IMR-90 (cell line): ENCODE measurements around the gene KAT7. TPM values are rescaled to one million over a fixed set of nuclear protein-coding genes. Genes with fewer than 3 reads are reported as not detected.

Source experiments
- ATAC-seq: fragments of 200-7000 bp; cut with Tn5 transposase; 2 replicates; pipeline ENCODE4 v1.9.1; 2020; ENCODE audit warnings: low read depth, mild to moderate bottlenecking, moderate library complexity
- BruUV-seq: library from RNA; stranded (reverse); fragments of 400-500 nt; replicated peaks from 2 replicates; lab custom pipeline; 2021; lab: Mats Ljungman, UMichigan
- CTCF ChIA-PET: fragments of 300-600 bp; formaldehyde crosslinking; extraction: SDS; loops from one replicate; lab custom pipeline; 2021; ENCODE audit warnings: antibody characterized with exemption; lab: Yijun Ruan, JAX
- POLR2A ChIA-PET: fragments of 300-600 bp; sonication (Branson Sonifier 250); formaldehyde crosslinking; loops from one replicate; lab custom pipeline; 2022; ENCODE audit warnings: antibody characterized with exemption; ENCODE audit not compliant: unreplicated experiment; lab: Charles Lee
- DNase-seq: peaks from one replicate; pipeline ENCODE4 v3.0.0; 2013
- H2AFZ ChIP-seq: replicated peaks from 2 replicates; pipeline ENCODE3; 2013; ENCODE audit warnings: low read length, mild to moderate bottlenecking; ENCODE audit not compliant: poor library complexity
- H2AK5ac ChIP-seq: 2 replicates; pipeline ENCODE4 v1.6.1; 2013; ENCODE audit warnings: low read depth, low read length, inconsistent platforms
- H2AK9ac ChIP-seq: replicated peaks from 2 replicates; pipeline ENCODE3; 2013; ENCODE audit warnings: mild to moderate bottlenecking, low read depth, low read length, moderate library complexity; ENCODE audit not compliant: poor library complexity
- H2BK120ac ChIP-seq: 2 replicates; pipeline ENCODE4 v1.6.1; 2013; ENCODE audit warnings: low read depth, low read length, inconsistent platforms
- H2BK15ac ChIP-seq: 3 replicates; pipeline ENCODE4 v1.6.1; 2013; ENCODE audit warnings: low read depth, low read length, inconsistent platforms
- H2BK20ac ChIP-seq: 2 replicates; pipeline ENCODE4 v1.6.1; 2013; ENCODE audit warnings: low read depth, mild to moderate bottlenecking, inconsistent platforms, low read length, moderate library complexity
- H2BK5ac ChIP-seq: 2 replicates; pipeline ENCODE4 v1.6.1; 2013; ENCODE audit warnings: mild to moderate bottlenecking, low read depth, low read length, inconsistent platforms; ENCODE audit not compliant: poor library complexity, severe bottlenecking
- H3K14ac ChIP-seq: replicated peaks from 2 replicates; pipeline ENCODE4 v1.6.1; 2013; ENCODE audit warnings: low read depth, low read length, inconsistent platforms
- H3K18ac ChIP-seq: 2 replicates; pipeline ENCODE4 v1.6.1; 2013; ENCODE audit warnings: low read depth, low read length, control low read depth
- H3K23ac ChIP-seq: 2 replicates; pipeline ENCODE4 v1.6.1; 2013; ENCODE audit warnings: low read depth, low read length, inconsistent platforms
- H3K27ac ChIP-seq: 2 replicates; pipeline ENCODE4 v1.5.1; 2013; ENCODE audit warnings: mild to moderate bottlenecking, control low read depth, low read length; ENCODE audit not compliant: insufficient read depth
- H3K27me3 ChIP-seq: 2 replicates; pipeline ENCODE4 v1.6.1; 2013; ENCODE audit warnings: low read length; ENCODE audit not compliant: control insufficient read depth, insufficient read depth
- H3K36me3 ChIP-seq: 2 replicates; pipeline ENCODE4 v1.6.1; 2013; ENCODE audit warnings: low read length, mixed read lengths; ENCODE audit not compliant: control insufficient read depth, insufficient read depth
- H3K4ac ChIP-seq: 2 replicates; pipeline ENCODE4 v1.6.1; 2013; ENCODE audit warnings: low read depth, low read length, inconsistent platforms
- H3K4me1 ChIP-seq: 2 replicates; pipeline ENCODE4 v1.6.1; 2013; ENCODE audit warnings: low read length, mixed read lengths; ENCODE audit not compliant: control insufficient read depth, insufficient read depth
- H3K4me2 ChIP-seq: 2 replicates; pipeline ENCODE4 v1.6.1; 2013; ENCODE audit warnings: low read depth, mild to moderate bottlenecking, control low read depth, low read length, moderate library complexity
- H3K4me3 ChIP-seq: 2 replicates; pipeline ENCODE4 v1.5.1; 2013; ENCODE audit warnings: low read depth, mild to moderate bottlenecking, control low read depth, low read length, moderate library complexity; ENCODE audit not compliant: insufficient read depth
- H3K56ac ChIP-seq: 2 replicates; pipeline ENCODE4 v1.6.1; 2013; ENCODE audit warnings: low read length, inconsistent platforms; ENCODE audit not compliant: insufficient read depth; ENCODE audit errors: extremely low read depth
- H3K79me1 ChIP-seq, 2 experiments: 2 replicates each; pipeline ENCODE4 v1.6.1; 2013; ENCODE audit warnings: low read length in 2 of 2, inconsistent platforms in 1 of 2, low read depth in 1 of 2
- H3K9ac ChIP-seq: 2 replicates; pipeline ENCODE4 v1.6.1; 2013; ENCODE audit warnings: low read depth, low read length, control low read depth
- H3K9me1 ChIP-seq: 2 replicates; pipeline ENCODE4 v1.6.1; 2013; ENCODE audit warnings: low read length, inconsistent platforms; ENCODE audit not compliant: insufficient read depth
- H3K9me3 ChIP-seq: 2 replicates; pipeline ENCODE4 v1.6.1; 2013; ENCODE audit warnings: low read length; ENCODE audit not compliant: control insufficient read depth, insufficient read depth
- H4K20me1 ChIP-seq: 2 replicates; pipeline ENCODE4 v1.6.1; 2013; ENCODE audit warnings: low read length, inconsistent platforms; ENCODE audit not compliant: insufficient read depth
- H4K5ac ChIP-seq: 2 replicates; pipeline ENCODE4 v1.6.1; 2013; ENCODE audit warnings: mild to moderate bottlenecking, low read depth, low read length, control low read depth
- H4K8ac ChIP-seq, 2 experiments: 2 replicates each; pipeline ENCODE4 v1.6.1; 2013; ENCODE audit warnings: low read depth in 2 of 2, low read length in 2 of 2, control low read depth in 1 of 2, inconsistent platforms in 1 of 2
- H4K91ac ChIP-seq: 2 replicates; pipeline ENCODE4 v1.6.1; 2013; ENCODE audit warnings: low read depth, low read length, inconsistent platforms; ENCODE audit not compliant: insufficient read depth
- CHD1 ChIP-seq: IDR thresholded peaks from 2 replicates; pipeline ENCODE4 v1.6.1; 2012; ENCODE audit warnings: low read depth, low read length, improper control_type of control experiment
- FOS ChIP-seq: fragments of 150-350 bp; IDR thresholded peaks from 2 replicates; pipeline ENCODE4 v1.6.1; 2016; ENCODE audit warnings: low read depth, low read length
- MXI1 ChIP-seq: IDR thresholded peaks from 2 replicates; pipeline ENCODE4 v1.6.1; 2012; ENCODE audit warnings: low read depth, mild to moderate bottlenecking, low read length, moderate library complexity, borderline replicate concordance
- NFE2L2 ChIP-seq: fragments of 150-350 bp; IDR thresholded peaks from 2 replicates; pipeline ENCODE4 v1.6.1; 2016; ENCODE audit warnings: low read depth, mild to moderate bottlenecking, low read length
- POLR2A ChIP-seq: IDR thresholded peaks from 2 replicates; pipeline ENCODE4 v1.6.1; 2012; ENCODE audit warnings: mild to moderate bottlenecking, low read depth, low read length
- RAD21 ChIP-seq: IDR thresholded peaks from 2 replicates; pipeline ENCODE4 v1.6.1; 2012; ENCODE audit warnings: low read length, improper control_type of control experiment
- RCOR1 ChIP-seq: IDR thresholded peaks from 2 replicates; pipeline ENCODE4 v1.6.1; 2012; ENCODE audit warnings: mild to moderate bottlenecking, low read length, improper control_type of control experiment; ENCODE audit not compliant: insufficient replicate concordance
- RFX5 ChIP-seq: IDR thresholded peaks from 2 replicates; pipeline ENCODE4 v1.8.0; 2012; ENCODE audit warnings: low read depth, mild to moderate bottlenecking, low read length, moderate library complexity
- SMC3 ChIP-seq: fragments of 150-350 bp; IDR thresholded peaks from 2 replicates; pipeline ENCODE4 v1.6.1; 2016; ENCODE audit warnings: low read depth, mild to moderate bottlenecking, antibody characterized with exemption, low read length, moderate library complexity
- WGBS, 2 experiments: methylation state at CpG; one replicate each; pipeline versions ENCODE4 v1.1.5 to v1.1.7; 2013; ENCODE audit warnings: missing lambda C conversion rate in 2 of 2; ENCODE audit not compliant: insufficient read length in 1 of 2; ENCODE audit errors: extremely low coverage in 2 of 2; 5-methylcytosine and 5-hydroxymethylcytosine counted together
- dilution Hi-C: fragments of 300-500 bp; cut with HindIII; formaldehyde crosslinking; loops from one replicate; pipeline ENCODE4 v1.14.3; 2018; ENCODE audit warnings: low sequenced_read_pairs; ENCODE audit not compliant: unreplicated experiment
- in situ Hi-C: fragments of 300-500 bp; cut with MboI; formaldehyde crosslinking; loops from 3 replicates; pipeline ENCODE4 v1.14.3; 2019; ENCODE audit warnings: low sequenced_read_pairs, inconsistent platforms, mixed read lengths
- intact Hi-C: fragments of 100-400 bp; cut with micrococcal nuclease; formaldehyde crosslinking; loops from 2 replicates; pipeline ENCODE4 v1.10.0; 2022
- polyA plus RNA-seq, 3 experiments: library from polyadenylated mRNA; depleted of rRNA; stranded (reverse); fragments of >200 nt; gene quantifications; 2 replicates each; pipeline ENCODE4 v1.2.3, GENCODE V29; 2012; ENCODE audit warnings: low replicate concordance in 1 of 3
- total RNA-seq: library from RNA; depleted of rRNA; stranded (reverse); fragments of >200 nt; gene quantifications from 2 replicates; pipeline ENCODE4 v1.2.3, GENCODE V29; 2012
- TF ChIP-seq, protein P1 (sequence below): fragments of 150-350 bp; IDR thresholded peaks from 2 replicates; pipeline ENCODE4 v1.6.1; 2016; ENCODE audit warnings: low read depth, mild to moderate bottlenecking, low read length, moderate library complexity, borderline replicate concordance

The KAT7 gene
- total and polyA plus RNA-seq, 2 of the 4 experiments (the other 2 are of a cell fraction), result 16.9 to 21.9 TPM

DNA sequence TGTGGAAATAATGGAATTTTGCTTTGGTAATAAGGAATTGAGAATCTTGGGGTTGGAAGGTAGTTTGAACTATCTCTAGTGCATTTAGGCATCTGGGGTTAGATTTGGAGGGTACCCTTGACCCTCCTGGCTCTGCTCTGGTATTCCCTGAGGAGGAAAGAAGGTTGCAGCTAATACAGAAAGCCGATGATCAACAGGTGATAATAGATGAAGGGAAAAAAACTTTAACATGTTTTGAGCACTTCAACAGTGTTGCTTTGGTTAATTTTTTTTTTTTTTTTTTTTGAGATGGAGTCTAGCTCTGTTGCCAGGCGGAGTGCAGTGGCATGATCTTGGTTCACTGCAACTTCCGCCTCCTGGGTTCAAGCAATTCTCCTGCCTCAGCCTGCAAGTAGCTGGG is 4.8 kb downstream of the KAT7 start:
- POLR2A ChIA-PET, result no interaction called here
- Histone ChIP-seq H2AK5ac (no peak overlapping the region), H3K23ac (no peak overlapping the region), H3K18ac (no peak overlapping the region), H3K4me3 (no peak overlapping the region), H2BK20ac (no peak overlapping the region), H3K9me1 (peaks cover 19% of the 10 kb centered on the region), H4K91ac (no peak overlapping the region), H3K56ac (no peak overlapping the region), H2AK9ac (no peak overlapping the region), H3K9me3 (no peaks in the 10 kb centered on the region), H2BK15ac (no peak overlapping the region), H2BK120ac (no peak overlapping the region), H2AFZ (no peak overlapping the region), H3K4me2 (no peak overlapping the region), H3K36me3 (peaks cover 29% of the 10 kb centered on the region), H4K8ac (no peak overlapping the region), H3K79me1 (peaks cover 33 to 80% of the 10 kb centered on the region in 2 experiments), H3K4me1 (peaks cover 6% of the 10 kb centered on the region), H2BK5ac (no peak overlapping the region), H4K5ac (no peak overlapping the region), H4K20me1 (peaks cover 63% of the 10 kb centered on the region), H3K4ac (no peak overlapping the region), H3K9ac (no peak overlapping the region), H3K27me3 (no peaks in the 10 kb centered on the region), H3K14ac (no peak overlapping the region), H3K27ac (no peak overlapping the region)
- BruUV-seq, result no TSS peak
- CTCF ChIA-PET, result no interaction called here
- 100% methylated on average over 3 of the region's 3 CpGs; no CpG with 5 or more reads in 1 of the 2 experiments for WGBS, 2 experiments
- ATAC-seq (no peak), DNase-seq (no peak)
- intact Hi-C loops, result no loop called here
- dilution Hi-C loops, result no loop called here
- TF ChIP-seq NFE2L2 (no peak), RFX5 (no peak), CHD1 (no peak), SMC3 (no peak), FOS (no peak), POLR2A (no peak), MXI1 (no peak), RCOR1 (no peak), RAD21 (no peak)
- TF ChIP-seq, protein P1, sequence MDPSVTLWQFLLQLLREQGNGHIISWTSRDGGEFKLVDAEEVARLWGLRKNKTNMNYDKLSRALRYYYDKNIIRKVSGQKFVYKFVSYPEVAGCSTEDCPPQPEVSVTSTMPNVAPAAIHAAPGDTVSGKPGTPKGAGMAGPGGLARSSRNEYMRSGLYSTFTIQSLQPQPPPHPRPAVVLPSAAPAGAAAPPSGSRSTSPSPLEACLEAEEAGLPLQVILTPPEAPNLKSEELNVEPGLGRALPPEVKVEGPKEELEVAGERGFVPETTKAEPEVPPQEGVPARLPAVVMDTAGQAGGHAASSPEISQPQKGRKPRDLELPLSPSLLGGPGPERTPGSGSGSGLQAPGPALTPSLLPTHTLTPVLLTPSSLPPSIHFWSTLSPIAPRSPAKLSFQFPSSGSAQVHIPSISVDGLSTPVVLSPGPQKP, result no peak
- in situ Hi-C loops, result no loop called here
